ENCODE results near the gene ASIC1.

- no peak for TF ChIP-seq POLR2A (IDR thresholded peaks at IDR 0.05)
- no peak for TF ChIP-seq CTCF (IDR thresholded peaks at IDR 0.05)
These were observed 32.6 kb upstream of the ASIC1 start for GRCh38 chr12:50024805-50025186.
